ENCODE measurements around the gene PRKAB1. TPM values are rescaled to one million over a fixed set of nuclear protein-coding genes. Genes with fewer than 3 reads are reported as not detected.

Gene PRKAB1
- total RNA-seq, 1 experiment from 2014 or later, result 37.3 TPM

GRCh38 chr12:119712721-119713120 is 44.8 kb downstream of the PRKAB1 start:
- H3K27ac Mint-ChIP-seq (ENCODE audit: unreplicated experiment), result no peak overlapping the region
- H3K9me3 Mint-ChIP-seq (ENCODE audit: unreplicated experiment), result no peaks in the 10 kb centered on the region
- Histone ChIP-seq H3K9me3 (no peaks in the 10 kb centered on the region), H3K36me3 (ENCODE audit: control insufficient read depth, insufficient read depth, low read length) (peaks cover 3% of the 10 kb centered on the region), H3K4me1 (peaks cover 14% of the 10 kb centered on the region), H3K4me3 (ENCODE audit: low read depth, low read length) (no peak overlapping the region), H3K27me3 (replicated peaks; ENCODE audit: control insufficient read depth, insufficient read depth, low read length) (no peaks in the 10 kb centered on the region)
- no TSS peak for BruUV-seq (replicated peaks)
- H3K36me3 Mint-ChIP-seq (ENCODE audit: insufficient read depth, unreplicated experiment), result peaks cover 46% of the 10 kb centered on the region
- ChIA-PET POLR2A (no interaction called here), CTCF (no interaction called here)
- intact Hi-C loops (cut with micrococcal nuclease; ENCODE audit: unreplicated experiment), result no loop called here
- H3K27me3 Mint-ChIP-seq (ENCODE audit: insufficient read depth, unreplicated experiment), result no peaks in the 10 kb centered on the region
- DNase-seq, result no peak
- no peak for TF ChIP-seq CTCF (IDR thresholded peaks at IDR 0.05; ENCODE audit: insufficient read depth in 1 of 2, low read depth in 1 of 2, low read length in 1 of 2, severe bottlenecking in 1 of 2, unreplicated experiment in 1 of 2)
- peaks cover 15% of the 10 kb centered on the region for H3K4me1 Mint-ChIP-seq (ENCODE audit: low read depth, unreplicated experiment)
- H3K4me3 Mint-ChIP-seq (ENCODE audit: unreplicated experiment), result no peak overlapping the region

GRCh38 chr12:119713551-119714031 is 45.7 kb downstream of the PRKAB1 start:
- ChIA-PET CTCF (no interaction called here), POLR2A (no interaction called here)
- intact Hi-C loops (cut with micrococcal nuclease; ENCODE audit: unreplicated experiment), result no loop called here

DNA sequence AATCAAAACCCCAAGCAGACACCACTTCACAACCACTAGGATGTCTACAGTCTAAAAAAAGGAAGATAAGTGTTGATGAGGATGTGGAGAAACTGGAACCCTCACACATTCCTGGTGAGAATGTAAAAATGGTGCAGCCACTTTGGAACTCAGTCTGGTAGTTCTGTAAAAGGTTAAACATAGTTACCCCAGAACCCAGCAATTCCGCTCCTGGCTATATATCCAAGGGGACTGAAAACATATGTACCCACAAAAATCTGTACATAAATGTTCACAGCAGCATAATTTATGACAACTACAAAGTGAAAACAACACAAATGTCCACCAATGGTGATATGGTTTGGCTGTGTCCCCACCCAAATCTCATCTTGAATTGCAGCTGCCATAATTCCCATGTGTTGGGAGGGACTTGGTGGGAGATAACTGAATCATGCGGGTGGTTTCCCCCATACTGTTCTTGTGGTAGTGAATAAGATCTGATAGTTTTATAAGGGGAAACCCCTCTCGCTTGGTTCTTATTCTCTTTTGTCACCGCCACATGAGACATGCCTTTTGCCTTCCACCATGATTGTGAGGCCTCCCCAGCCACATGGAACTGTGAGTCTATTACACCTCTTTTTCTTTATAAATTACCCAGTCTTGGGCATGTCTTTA is 46.8 kb downstream of the PRKAB1 start:
- no peak overlapping the region for H3K4me3 Mint-ChIP-seq (ENCODE audit: unreplicated experiment)
- no peaks in the 10 kb centered on the region for H3K9me3 ChIP-seq
- H3K27me3 ChIP-seq (replicated peaks; ENCODE audit: control insufficient read depth, insufficient read depth, low read length), result no peaks in the 10 kb centered on the region
- ChIA-PET POLR2A (no interaction called here), CTCF (no interaction called here)
- peaks cover 15% of the 10 kb centered on the region for H3K4me1 Mint-ChIP-seq (ENCODE audit: low read depth, unreplicated experiment)
- intact Hi-C loops (cut with micrococcal nuclease; ENCODE audit: unreplicated experiment), result no loop called here
- H3K36me3 ChIP-seq (ENCODE audit: control insufficient read depth, insufficient read depth, low read length), result peaks cover 3% of the 10 kb centered on the region
- H3K9me3 Mint-ChIP-seq (ENCODE audit: unreplicated experiment), result no peaks in the 10 kb centered on the region
- H3K27me3 Mint-ChIP-seq (ENCODE audit: insufficient read depth, unreplicated experiment), result no peaks in the 10 kb centered on the region
- peaks cover 14% of the 10 kb centered on the region for H3K4me1 ChIP-seq
- no peak for TF ChIP-seq CTCF (IDR thresholded peaks at IDR 0.05; ENCODE audit: insufficient read depth in 1 of 2, low read depth in 1 of 2, low read length in 1 of 2, severe bottlenecking in 1 of 2, unreplicated experiment in 1 of 2)
- peaks cover 52% of the 10 kb centered on the region for H3K36me3 Mint-ChIP-seq (ENCODE audit: insufficient read depth, unreplicated experiment)
- no peak overlapping the region for H3K27ac Mint-ChIP-seq (ENCODE audit: unreplicated experiment)
- no peak overlapping the region for H3K4me3 ChIP-seq (ENCODE audit: low read depth, low read length)
- no peak for DNase-seq
- no TSS peak for BruUV-seq (replicated peaks)

More at GRCh38 chr12:119713551-119714031, 45.7 kb downstream of the PRKAB1 start:
- TF ChIP-seq CTCF (IDR thresholded peaks at IDR 0.05; ENCODE audit: insufficient read depth in 1 of 2, low read depth in 1 of 2, low read length in 1 of 2, severe bottlenecking in 1 of 2, unreplicated experiment in 1 of 2), result no peak
- no peak for DNase-seq
- no peaks in the 10 kb centered on the region for H3K27me3 ChIP-seq (replicated peaks; ENCODE audit: control insufficient read depth, insufficient read depth, low read length)
- Mint-ChIP-seq H3K36me3 (ENCODE audit: insufficient read depth, unreplicated experiment) (peaks cover 49% of the 10 kb centered on the region), H3K27ac (ENCODE audit: unreplicated experiment) (no peak overlapping the region), H3K4me3 (ENCODE audit: unreplicated experiment) (no peak overlapping the region), H3K9me3 (ENCODE audit: unreplicated experiment) (no peaks in the 10 kb centered on the region), H3K4me1 (ENCODE audit: low read depth, unreplicated experiment) (peaks cover 15% of the 10 kb centered on the region), H3K27me3 (ENCODE audit: insufficient read depth, unreplicated experiment) (no peaks in the 10 kb centered on the region)
- peaks cover 3% of the 10 kb centered on the region for H3K36me3 ChIP-seq (ENCODE audit: control insufficient read depth, insufficient read depth, low read length)
- H3K4me1 ChIP-seq, result peaks cover 14% of the 10 kb centered on the region
- no peaks in the 10 kb centered on the region for H3K9me3 ChIP-seq
- no peak overlapping the region for H3K4me3 ChIP-seq (ENCODE audit: low read depth, low read length)
- no TSS peak for BruUV-seq (replicated peaks)
